Measurements from ENCODE around the gene GLIS1. TPM values are rescaled to one million over a fixed set of nuclear protein-coding genes. Genes with fewer than 3 reads are reported as not detected.

Gene GLIS1
- total RNA-seq, 1 donor = 2.9 TPM

- Histone ChIP-seq H3K4me2 (ENCODE audit: insufficient read depth, low read length) (no peak within 1 kb of the TSS), H2AFZ (ENCODE audit: low read length) (no peak within 1 kb of the TSS), H4K20me1 (ENCODE audit: insufficient read depth, low read length) (no peaks in the 10 kb centered on the region), H3K36me3 (ENCODE audit: insufficient read depth, low read length) (no peaks in the 10 kb centered on the region), H3K9me3 (ENCODE audit: low read depth, low read length) (no peaks in the 10 kb centered on the region), H3K4me1 (ENCODE audit: insufficient read depth, low read length) (no peaks in the 10 kb centered on the region), H3K79me2 (ENCODE audit: insufficient read depth, low read length) (no peaks in the 10 kb centered on the region), H3K4me3 (ENCODE audit: insufficient read depth, low read length) (no peak within 1 kb of the TSS), H3K27me3 (ENCODE audit: insufficient read depth, low read length) (peaks cover 13% of the 10 kb centered on the region), H3K27ac (ENCODE audit: low read depth, low read length) (no peak within 1 kb of the TSS)
- TF ChIP-seq CTCF (IDR thresholded peaks at IDR 0.05; ENCODE audit: extremely low read depth, low read depth, low read length) = no peak
- DNase-seq (ENCODE audit: insufficient read length, low spot score, missing footprints) = no peak
Observed at GRCh38 chr1:53459321-53460175, 279.4 kb downstream of the GLIS1 start, which contains the start of gene DMRTB1. Gene DMRTB1 (plus strand): TSS chr1:53459399. CDS start chr1:53459454, 55 bp downstream.

- Histone ChIP-seq H3K9me3 (ENCODE audit: low read depth, low read length) (no peaks in the 10 kb centered on the region), H4K20me1 (ENCODE audit: insufficient read depth, low read length) (no peaks in the 10 kb centered on the region), H3K4me1 (ENCODE audit: insufficient read depth, low read length) (no peaks in the 10 kb centered on the region), H3K4me3 (ENCODE audit: insufficient read depth, low read length) (no peak overlapping the region), H3K27me3 (ENCODE audit: insufficient read depth, low read length) (peaks cover 13% of the 10 kb centered on the region), H3K36me3 (ENCODE audit: insufficient read depth, low read length) (no peaks in the 10 kb centered on the region), H3K4me2 (ENCODE audit: insufficient read depth, low read length) (no peak overlapping the region), H3K79me2 (ENCODE audit: insufficient read depth, low read length) (no peaks in the 10 kb centered on the region), H3K27ac (ENCODE audit: low read depth, low read length) (no peak overlapping the region), H2AFZ (ENCODE audit: low read length) (no peak overlapping the region)
- DNase-seq (ENCODE audit: insufficient read length, low spot score, missing footprints) = no peak
- no peak for TF ChIP-seq CTCF (IDR thresholded peaks at IDR 0.05; ENCODE audit: extremely low read depth, low read depth, low read length)
Observed at GRCh38 chr1:53458634-53459033, 280.3 kb downstream of the GLIS1 start.

Small RNA genes lying within 50 kb of the gene (small RNA-seq; reads per million reads assigned to genes)
- gene RF00418 (not detected), gene RNU7-95P (not detected)

Other genes with a start within 250 kb of the GLIS1 start
- 12.7 and 14.7 TPM in 2 replicates for gene NDC1, start 99.1 kb upstream of the GLIS1 start, total RNA-seq
- gene YIPF1, start 150.6 kb upstream of the GLIS1 start, total RNA-seq = 22.4 and 23.2 TPM in 2 replicates
- gene DIO1, start 155.0 kb upstream of the GLIS1 start, total RNA-seq = not detected in 2 replicates
- gene IFT25, start 206.5 kb upstream of the GLIS1 start, total RNA-seq = 21.7 and 22.7 TPM in 2 replicates
- 38.7 and 43.9 TPM in 2 replicates for gene LRRC42, start 207.2 kb upstream of the GLIS1 start, total RNA-seq

All from osteoblast (primary cell).